ENCODE measurements around the gene HDHD3.

- no peak for TF ChIP-seq CTCF (optimal IDR thresholded peaks at IDR 0.05 in 1 of 3, IDR thresholded peaks at IDR 0.05 in 1 of 3, conservative IDR thresholded peaks at IDR 0.05 in 1 of 3; ENCODE audit: extremely low read depth in 1 of 3, insufficient read depth in 2 of 3, low read length in 3 of 3)
- TF ChIP-seq EZH2 (IDR thresholded peaks at IDR 0.05; ENCODE audit: low read length), result no peak
Observed at GRCh38 chr9:113345671-113346070, 31.1 kb downstream of the HDHD3 start.
